Measurements from ENCODE around the gene CD22.

The CD22 gene

DNA sequence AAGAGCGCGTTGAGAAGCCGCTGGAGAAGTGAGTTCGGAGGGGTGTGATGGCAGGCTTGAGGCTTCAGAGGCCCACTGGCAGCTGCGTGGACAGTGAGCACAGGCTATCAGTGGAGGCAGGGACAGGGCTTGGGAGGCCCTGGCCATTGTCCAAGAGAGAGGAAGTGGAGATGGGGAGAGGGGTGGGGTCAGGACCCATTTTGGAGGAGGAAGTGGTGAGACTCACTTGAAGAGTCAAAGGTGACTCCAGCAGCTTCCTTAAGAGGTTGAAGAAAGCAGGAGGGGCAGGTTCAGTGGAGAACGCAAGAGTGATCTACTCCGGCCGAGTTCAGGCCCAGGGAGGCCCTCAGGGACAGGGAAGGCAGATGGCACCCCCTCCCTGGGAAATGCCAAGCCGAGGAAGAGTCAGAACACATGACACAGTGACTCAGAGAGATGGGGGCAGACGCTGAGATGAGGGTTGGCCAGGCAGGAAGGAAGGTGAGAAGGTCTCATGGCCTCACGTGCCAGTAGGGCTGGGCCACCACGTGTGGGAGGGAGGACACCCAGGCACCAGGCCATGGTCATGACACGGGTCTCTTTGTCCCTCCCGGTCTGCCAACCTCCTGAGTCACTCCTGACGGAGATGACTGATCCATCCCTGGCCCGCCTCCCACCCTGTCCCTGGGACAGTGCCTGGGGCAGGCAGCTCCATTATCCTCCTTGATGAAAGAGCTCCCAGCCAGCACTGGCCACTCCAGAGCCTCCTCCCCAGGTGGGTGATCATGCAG is 10.1 kb upstream of the CD22 start:
- no peak overlapping the region for H2BK12ac ChIP-seq (ENCODE audit: low read length)

GRCh38 chr19:35320065-35320713 is 8.8 kb upstream of the CD22 start:
- peak overlapping the region; percentile 8 for H3K9ac ChIP-seq (ENCODE audit: low read length)
- no peaks in the 10 kb centered on the region for H3K36me3 ChIP-seq (ENCODE audit: control insufficient read depth in 1 of 2, insufficient read depth in 2 of 2, low read length in 2 of 2)
- no peak overlapping the region for H4K12ac ChIP-seq (ENCODE audit: low read depth, low read length)
- H2AK5ac ChIP-seq (ENCODE audit: low read length), result no peak overlapping the region
- no CpG with 5 or more reads among the region's 12 CpGs for WGBS (ENCODE audit: extremely low coverage, insufficient coverage, insufficient read length)
- H3K27ac ChIP-seq (ENCODE audit: low read depth, low read length), result no peak overlapping the region
- H4K8ac ChIP-seq (ENCODE audit: low read depth, low read length), result no peak overlapping the region
- H3K4me2 ChIP-seq (ENCODE audit: low read length), result no peak overlapping the region
- H2BK120ac ChIP-seq (ENCODE audit: insufficient read depth, low read length, poor library complexity), result no peak overlapping the region
- H3K79me1 ChIP-seq (ENCODE audit: low read length), result no peaks in the 10 kb centered on the region
- H3K27me3 ChIP-seq (ENCODE audit: insufficient read depth, low read length), result no peaks in the 10 kb centered on the region
- no peak overlapping the region for H3K14ac ChIP-seq (ENCODE audit: low read length)
- H3K4me1 ChIP-seq (ENCODE audit: control insufficient read depth in 1 of 2, insufficient read depth in 2 of 2, low read length in 2 of 2), result peaks cover 0 to 5% of the 10 kb centered on the region in 2 experiments
- DNase-seq, result peak in 1 of 2 donors; percentile 15
- H4K91ac ChIP-seq (ENCODE audit: low read depth, low read length), result no peak overlapping the region
- no peak overlapping the region for H3K4me3 ChIP-seq (ENCODE audit: low read depth, low read length)
- no peak overlapping the region for H2BK12ac ChIP-seq (ENCODE audit: low read length)
- no peak overlapping the region for H3K18ac ChIP-seq (ENCODE audit: low read length)
- no peak overlapping the region for H3K4ac ChIP-seq (ENCODE audit: low read depth, low read length)
- no peaks in the 10 kb centered on the region for H3K9me3 ChIP-seq (ENCODE audit: insufficient read depth, low read depth, low read length)
- H2BK5ac ChIP-seq (ENCODE audit: low read depth, low read length, poor library complexity), result no peak overlapping the region
- H3K23ac ChIP-seq (ENCODE audit: low read length), result no peak overlapping the region
- no peaks in the 10 kb centered on the region for H3K79me2 ChIP-seq (ENCODE audit: control insufficient read depth, insufficient read depth, low read length, poor library complexity)
- H2AFZ ChIP-seq (ENCODE audit: insufficient read depth, low read length, poor library complexity), result no peak overlapping the region

More for the DNA sequence above, 10.1 kb upstream of the CD22 start:
- H2AFZ ChIP-seq (ENCODE audit: insufficient read depth, low read length, poor library complexity), result no peak overlapping the region
- peak; percentile 98 to 99 for DNase-seq
- no peaks in the 10 kb centered on the region for H3K27me3 ChIP-seq (ENCODE audit: insufficient read depth, low read length)
- no peak overlapping the region for H3K4me2 ChIP-seq (ENCODE audit: low read length)
- H3K4ac ChIP-seq (ENCODE audit: low read depth, low read length), result no peak overlapping the region
- H4K91ac ChIP-seq (ENCODE audit: low read depth, low read length), result no peak overlapping the region
- H2BK120ac ChIP-seq (ENCODE audit: insufficient read depth, low read length, poor library complexity), result no peak overlapping the region
- no peak overlapping the region for H3K27ac ChIP-seq (ENCODE audit: low read depth, low read length)
- no peak overlapping the region for H3K23ac ChIP-seq (ENCODE audit: low read length)
- H3K9ac ChIP-seq (ENCODE audit: low read length), result no peak overlapping the region
- no peak overlapping the region for H3K18ac ChIP-seq (ENCODE audit: low read length)
- no peaks in the 10 kb centered on the region for H3K36me3 ChIP-seq (ENCODE audit: control insufficient read depth in 1 of 2, insufficient read depth in 2 of 2, low read length in 2 of 2)
- no peak overlapping the region for H4K12ac ChIP-seq (ENCODE audit: low read depth, low read length)
- H4K8ac ChIP-seq (ENCODE audit: low read depth, low read length), result no peak overlapping the region
- H3K9me3 ChIP-seq (ENCODE audit: insufficient read depth, low read depth, low read length), result no peaks in the 10 kb centered on the region
- no peak overlapping the region for H2AK5ac ChIP-seq (ENCODE audit: low read length)
- no CpG with 5 or more reads among the region's 16 CpGs for WGBS (ENCODE audit: extremely low coverage, insufficient coverage, insufficient read length)
- no peak overlapping the region for H2BK5ac ChIP-seq (ENCODE audit: low read depth, low read length, poor library complexity)
- H3K4me1 ChIP-seq (ENCODE audit: control insufficient read depth in 1 of 2, insufficient read depth in 2 of 2, low read length in 2 of 2), result peaks cover 0 to 5% of the 10 kb centered on the region in 2 experiments
- H3K14ac ChIP-seq (ENCODE audit: low read length), result no peak overlapping the region
- no peak overlapping the region for H3K4me3 ChIP-seq (ENCODE audit: low read depth, low read length)
- no peaks in the 10 kb centered on the region for H3K79me2 ChIP-seq (ENCODE audit: control insufficient read depth, insufficient read depth, low read length, poor library complexity)
- no peaks in the 10 kb centered on the region for H3K79me1 ChIP-seq (ENCODE audit: low read length)

DNA sequence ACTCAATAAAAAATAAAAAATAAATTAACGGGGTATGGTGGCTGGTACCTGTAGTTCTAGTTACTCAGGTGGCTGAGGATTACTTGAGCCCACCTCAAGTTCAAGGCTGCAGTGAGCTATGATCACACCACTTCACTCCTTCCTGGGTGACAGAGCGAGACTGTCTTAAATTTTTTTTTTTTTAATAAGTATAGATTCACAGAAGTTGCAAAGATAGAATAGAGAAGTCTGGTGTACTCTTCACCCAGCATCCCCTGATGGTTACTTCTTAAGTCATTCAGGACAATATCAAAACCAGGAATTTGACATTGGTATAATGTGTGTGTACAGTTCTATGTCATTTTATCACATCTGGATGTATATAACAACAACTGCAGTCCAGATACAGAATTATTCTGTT is 7.7 kb upstream of the CD22 start:
- H4K8ac ChIP-seq (ENCODE audit: low read depth, low read length), result no peak overlapping the region
- H2BK5ac ChIP-seq (ENCODE audit: low read depth, low read length, poor library complexity), result no peak overlapping the region
- no peaks in the 10 kb centered on the region for H3K36me3 ChIP-seq (ENCODE audit: control insufficient read depth in 1 of 2, insufficient read depth in 2 of 2, low read length in 2 of 2)
- H4K12ac ChIP-seq (ENCODE audit: low read depth, low read length), result no peak overlapping the region
- DNase-seq, result no peak
- H3K23ac ChIP-seq (ENCODE audit: low read length), result no peak overlapping the region
- H2AFZ ChIP-seq (ENCODE audit: insufficient read depth, low read length, poor library complexity), result no peak overlapping the region
- H2AK5ac ChIP-seq (ENCODE audit: low read length), result no peak overlapping the region
- H3K4me3 ChIP-seq (ENCODE audit: low read depth, low read length), result no peak overlapping the region
- H4K91ac ChIP-seq (ENCODE audit: low read depth, low read length), result no peak overlapping the region
- H3K14ac ChIP-seq (ENCODE audit: low read length), result no peak overlapping the region
- H3K27me3 ChIP-seq (ENCODE audit: insufficient read depth, low read length), result no peaks in the 10 kb centered on the region
- no peak overlapping the region for H3K4ac ChIP-seq (ENCODE audit: low read depth, low read length)
- no peaks in the 10 kb centered on the region for H3K9me3 ChIP-seq (ENCODE audit: insufficient read depth, low read depth, low read length)
- H3K4me2 ChIP-seq (ENCODE audit: low read length), result no peak overlapping the region
- no peaks in the 10 kb centered on the region for H3K79me2 ChIP-seq (ENCODE audit: control insufficient read depth, insufficient read depth, low read length, poor library complexity)
- peaks cover 0 to 5% of the 10 kb centered on the region in 2 experiments for H3K4me1 ChIP-seq (ENCODE audit: control insufficient read depth in 1 of 2, insufficient read depth in 2 of 2, low read length in 2 of 2)
- WGBS (ENCODE audit: extremely low coverage, insufficient coverage, insufficient read length), result no CpG with 5 or more reads among the region's 2 CpGs
- H3K18ac ChIP-seq (ENCODE audit: low read length), result no peak overlapping the region
- no peak overlapping the region for H2BK120ac ChIP-seq (ENCODE audit: insufficient read depth, low read length, poor library complexity)
- H3K9ac ChIP-seq (ENCODE audit: low read length), result no peak overlapping the region
- no peak overlapping the region for H3K27ac ChIP-seq (ENCODE audit: low read depth, low read length)
- no peak overlapping the region for H2BK12ac ChIP-seq (ENCODE audit: low read length)
- no peaks in the 10 kb centered on the region for H3K79me1 ChIP-seq (ENCODE audit: low read length)

- no peaks in the 10 kb centered on the region for H3K9me3 ChIP-seq (ENCODE audit: insufficient read depth, low read depth, low read length)
- no peak overlapping the region for H2BK120ac ChIP-seq (ENCODE audit: insufficient read depth, low read length, poor library complexity)
- H3K79me1 ChIP-seq (ENCODE audit: low read length), result no peaks in the 10 kb centered on the region
- H3K4me1 ChIP-seq (ENCODE audit: control insufficient read depth in 1 of 2, insufficient read depth in 2 of 2, low read length in 2 of 2), result peaks cover 0 to 5% of the 10 kb centered on the region in 2 experiments
- no peak overlapping the region for H3K23ac ChIP-seq (ENCODE audit: low read length)
- no peak overlapping the region for H3K9ac ChIP-seq (ENCODE audit: low read length)
- no peak overlapping the region for H2AK5ac ChIP-seq (ENCODE audit: low read length)
- no peak overlapping the region for H3K4me3 ChIP-seq (ENCODE audit: low read depth, low read length)
- no peak overlapping the region for H3K4me2 ChIP-seq (ENCODE audit: low read length)
- H4K91ac ChIP-seq (ENCODE audit: low read depth, low read length), result no peak overlapping the region
- no CpG with 5 or more reads among the region's 9 CpGs for WGBS (ENCODE audit: extremely low coverage, insufficient coverage, insufficient read length)
- no peak overlapping the region for H2BK5ac ChIP-seq (ENCODE audit: low read depth, low read length, poor library complexity)
- DNase-seq, result no peak
- no peak overlapping the region for H4K12ac ChIP-seq (ENCODE audit: low read depth, low read length)
- H3K27me3 ChIP-seq (ENCODE audit: insufficient read depth, low read length), result no peaks in the 10 kb centered on the region
- H3K27ac ChIP-seq (ENCODE audit: low read depth, low read length), result no peak overlapping the region
- no peak overlapping the region for H3K4ac ChIP-seq (ENCODE audit: low read depth, low read length)
- no peak overlapping the region for H2BK12ac ChIP-seq (ENCODE audit: low read length)
- no peak overlapping the region for H3K18ac ChIP-seq (ENCODE audit: low read length)
- H4K8ac ChIP-seq (ENCODE audit: low read depth, low read length), result no peak overlapping the region
- H3K36me3 ChIP-seq (ENCODE audit: control insufficient read depth in 1 of 2, insufficient read depth in 2 of 2, low read length in 2 of 2), result no peaks in the 10 kb centered on the region
- H3K14ac ChIP-seq (ENCODE audit: low read length), result no peak overlapping the region
- no peak overlapping the region for H2AFZ ChIP-seq (ENCODE audit: insufficient read depth, low read length, poor library complexity)
- H3K79me2 ChIP-seq (ENCODE audit: control insufficient read depth, insufficient read depth, low read length, poor library complexity), result no peaks in the 10 kb centered on the region
Measured at GRCh38 chr19:35322014-35322413, 7.0 kb upstream of the CD22 start.
